Endothelial cell of umbilical vein (primary cell): Measurements from ENCODE around the gene LARP6. TPM values are rescaled to one million over a fixed set of nuclear protein-coding genes. Genes with fewer than 3 reads are reported as not detected.

Source experiments
- BruUV-seq: library from RNA; stranded (reverse); fragments of 400-500 nt; replicated peaks from 2 replicates; lab custom pipeline; 2021; lab: Mats Ljungman, UMichigan
- CTCF ChIA-PET: fragments of 300-600, 350-600 bp; sonication (Branson Sonifier 250); formaldehyde crosslinking; loops from one replicate; lab custom pipeline; 2021; ENCODE audit warnings: antibody characterized with exemption, inconsistent platforms; lab: Charles Lee
- POLR2A ChIA-PET: fragments of 300-600, 350-600 bp; sonication (Branson Sonifier 250); formaldehyde crosslinking; loops from one replicate; lab custom pipeline; 2021; ENCODE audit warnings: antibody characterized with exemption, inconsistent platforms; lab: Charles Lee
- DNase-seq: peaks from one replicate; pipeline ENCODE4 v3.0.0-alpha.2; 2011; ENCODE audit warnings: low read depth, low spot score
- FAIRE-seq: peaks from 2 replicates; lab custom pipeline; 2011; peaks lifted over from hg19 to GRCh38; lab: Jason Lieb, UNC
- H2AFZ ChIP-seq: 2 replicates; pipeline ENCODE4 v1.6.0; 2012; ENCODE audit warnings: low read depth, low read length, control low read depth, inconsistent platforms
- H3K27ac ChIP-seq: 2 replicates; pipeline ENCODE4 v1.5.1; 2011; ENCODE audit warnings: low read depth, mild to moderate bottlenecking, control low read depth, low read length, moderate library complexity; ENCODE audit not compliant: insufficient read depth
- H3K27me3 ChIP-seq, 2 experiments: 2 replicates each; pipeline versions ENCODE4 v1.6.0 to v1.6.1; 2011; ENCODE audit warnings: low read length in 2 of 2, mixed read lengths in 1 of 2; ENCODE audit not compliant: control insufficient read depth in 2 of 2, insufficient read depth in 2 of 2
- H3K36me3 ChIP-seq, 2 experiments: 2 replicates in 1 of 2; 3 replicates in 1 of 2; pipeline ENCODE4 v1.5.1; 2011; ENCODE audit warnings: low read length in 2 of 2, mild to moderate bottlenecking in 1 of 2, moderate library complexity in 1 of 2; ENCODE audit not compliant: control insufficient read depth in 2 of 2, insufficient read depth in 2 of 2; ENCODE audit errors: extremely low read depth in 1 of 2
- H3K4me1 ChIP-seq: 3 replicates; pipeline ENCODE4 v1.5.1; 2011; ENCODE audit warnings: mild to moderate bottlenecking, low read length; ENCODE audit not compliant: control insufficient read depth, insufficient read depth; ENCODE audit errors: extremely low read depth
- H3K4me2 ChIP-seq: 2 replicates; pipeline ENCODE4 v1.6.1; 2011; ENCODE audit warnings: low read length, control low read depth, mixed read lengths; ENCODE audit not compliant: insufficient read depth
- H3K4me3 ChIP-seq, 3 experiments: fragments of 200-600 bp in 1 of 3; sonication (generic), shearing (Covaris generic) in 1 of 3; replicated peaks in 1 of 3; 2 replicates each; pipeline ENCODE4 v1.5.1; 2011 to 2016; ENCODE audit warnings: control low read depth in 3 of 3, low read length in 3 of 3, mild to moderate bottlenecking in 2 of 3, inconsistent platforms in 1 of 3, low read depth in 1 of 3, moderate library complexity in 1 of 3; ENCODE audit not compliant: insufficient read depth in 1 of 3
- H3K79me2 ChIP-seq: 2 replicates; pipeline ENCODE4 v1.6.0; 2012; ENCODE audit warnings: low read length, inconsistent platforms; ENCODE audit not compliant: control insufficient read depth, insufficient read depth
- H3K9ac ChIP-seq: replicated peaks from 2 replicates; pipeline ENCODE3; 2011; ENCODE audit warnings: low read length, control low read depth; ENCODE audit not compliant: insufficient read depth; ENCODE audit errors: extremely low read depth
- H3K9me1 ChIP-seq: replicated peaks from 3 replicates; pipeline ENCODE4 v1.6.0; 2011; ENCODE audit warnings: mild to moderate bottlenecking, low read length; ENCODE audit not compliant: control insufficient read depth, insufficient read depth; ENCODE audit errors: extremely low read depth
- H3K9me3 ChIP-seq: replicated peaks from 2 replicates; pipeline ENCODE4 v1.5.1; 2012; ENCODE audit warnings: low read length, inconsistent platforms; ENCODE audit not compliant: control insufficient read depth, insufficient read depth
- H4K20me1 ChIP-seq: replicated peaks from 2 replicates; pipeline ENCODE3; 2011; ENCODE audit warnings: mild to moderate bottlenecking, low read length; ENCODE audit not compliant: control insufficient read depth, insufficient read depth; ENCODE audit errors: extremely low read depth
- CTCF ChIP-seq, 2 donors: IDR thresholded peaks; 1 replicate in 1 of 2; 2 replicates in 1 of 2; pipeline ENCODE4 v1.5.1; 2011; ENCODE audit warnings: low read length in 2 of 2, mild to moderate bottlenecking in 2 of 2, moderate library complexity in 2 of 2, control low read depth in 1 of 2, inconsistent platforms in 1 of 2, low read depth in 1 of 2; ENCODE audit not compliant: insufficient read depth in 1 of 2; ENCODE audit errors: extremely low read depth in 1 of 2
- EZH2 ChIP-seq: IDR thresholded peaks from 2 replicates; pipeline ENCODE4 v1.6.1; 2012; ENCODE audit warnings: borderline replicate concordance, low read depth, mild to moderate bottlenecking, moderate library complexity, low read length, inconsistent platforms; ENCODE audit not compliant: severe bottlenecking
- FOS ChIP-seq: IDR thresholded peaks from 2 replicates; pipeline ENCODE4 v1.6.1; 2011; ENCODE audit warnings: mild to moderate bottlenecking, low read length, moderate library complexity, borderline replicate concordance; ENCODE audit not compliant: insufficient read depth
- GATA2 ChIP-seq: IDR thresholded peaks from 2 replicates; pipeline ENCODE4 v1.7.0; 2011; ENCODE audit warnings: low read depth, mild to moderate bottlenecking, moderate library complexity, mixed read lengths, low read length; ENCODE audit not compliant: insufficient read length, insufficient read depth
- JUN ChIP-seq: IDR thresholded peaks from 2 replicates; pipeline ENCODE4 v1.6.1; 2011; ENCODE audit warnings: borderline replicate concordance, low read depth; ENCODE audit not compliant: insufficient read length, insufficient read depth
- MAX ChIP-seq: IDR thresholded peaks from 2 replicates; pipeline ENCODE4 v1.6.1; 2011; ENCODE audit not compliant: insufficient read depth, insufficient read length
- MYC ChIP-seq: IDR thresholded peaks from one replicate; pipeline ENCODE4 v1.6.1; 2011; ENCODE audit warnings: mild to moderate bottlenecking, low read depth, low read length
- POLR2A ChIP-seq: IDR thresholded peaks from 2 replicates; pipeline ENCODE4 v1.6.1; 2012; ENCODE audit warnings: low read depth, mild to moderate bottlenecking, control low read depth, low read length
- POLR2AphosphoS5 ChIP-seq: IDR thresholded peaks from 2 replicates; pipeline ENCODE4 v1.6.1; 2012; ENCODE audit warnings: low read depth, mild to moderate bottlenecking, control low read depth, low read length, moderate library complexity; ENCODE audit not compliant: insufficient read depth
- dilution Hi-C: fragments of 300-500 bp; cut with MboI; formaldehyde crosslinking; loops from one replicate; pipeline ENCODE4 v1.15.0; 2019; ENCODE audit warnings: low sequenced_read_pairs; ENCODE audit not compliant: extremely low pct_ligation_motif_present
- intact Hi-C: fragments of 100-400 bp; cut with micrococcal nuclease; formaldehyde crosslinking; loops from one replicate; pipeline ENCODE4 v1.10.0; 2022
- polyA plus RNA-seq, 4 experiments: library from polyadenylated mRNA; depleted of rRNA in 3 of 4; stranded (reverse) in 3 of 4; unstranded in 1 of 4; fragments of >200 nt; gene quantifications; 2 replicates each; pipeline versions ENCODE4 v1.2.1 to v1.2.3, GENCODE V29; 2011 to 2012; ENCODE audit warnings: missing spikeins in 1 of 4
- total RNA-seq: library from RNA; stranded (reverse); gene quantifications from 2 replicates; pipeline ENCODE4 v1.2.3, GENCODE V29; 2021

LARP6 gene
- total and polyA plus RNA-seq, 2 donors (not counting 3 experiments of a cell fraction or from before 2014, with no cell fraction given), result 16.9 to 56.2 TPM

DNA sequence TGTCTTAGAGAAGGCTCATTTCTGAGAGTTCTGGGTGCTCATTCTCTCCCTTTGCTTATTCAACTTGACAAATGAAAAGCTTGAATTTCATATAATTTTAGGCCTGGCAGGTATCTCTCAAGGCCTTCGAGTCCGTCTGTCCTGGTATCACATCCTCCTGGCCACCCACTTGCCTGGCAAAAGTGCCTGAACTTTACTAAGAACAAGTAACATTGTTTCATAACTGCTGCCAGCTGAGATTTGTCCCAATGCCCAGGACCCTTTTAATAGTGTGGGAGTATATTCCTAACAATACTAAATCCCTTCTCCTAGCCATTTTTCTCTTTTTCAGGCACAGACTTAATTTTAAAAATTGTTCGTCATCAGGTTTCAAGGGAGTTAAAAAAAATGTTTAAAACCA lies 18.1 kb downstream of the LARP6 start:
- no peak overlapping the region for H3K4me3 ChIP-seq
- H3K4me2 ChIP-seq, result no peak overlapping the region
- no peak for FAIRE-seq
- TF ChIP-seq CTCF (IDR thresholded peaks at IDR 0.05; ENCODE audit: extremely low read depth in 1 of 2, insufficient read depth in 1 of 2, low read depth in 1 of 2, low read length in 2 of 2) (no peak), POLR2A (no peak), EZH2 (no peak), MYC (no peak), JUN (no peak), GATA2 (no peak), POLR2AphosphoS5 (no peak), MAX (no peak), FOS (no peak)
- no peaks in the 10 kb centered on the region for H3K79me2 ChIP-seq
- H3K27ac ChIP-seq, result no peak overlapping the region
- intact Hi-C loops, result no loop called here
- POLR2A ChIA-PET, result no interaction called here
- no peaks in the 10 kb centered on the region for H3K9me1 ChIP-seq
- H2AFZ ChIP-seq, result no peak overlapping the region
- no peak overlapping the region for H3K9ac ChIP-seq
- BruUV-seq, result no TSS peak
- peaks cover 0 to 18% of the 10 kb centered on the region in 2 experiments for H3K36me3 ChIP-seq
- H3K27me3 ChIP-seq, result no peaks in the 10 kb centered on the region
- dilution Hi-C loops, result no loop called here
- no peak for DNase-seq
- no peaks in the 10 kb centered on the region for H4K20me1 ChIP-seq
- CTCF ChIA-PET, result interaction anchor here (0.9 to 3.6 kb wide), 5 partner anchors 10 to 39 kb away, joined by 3 to 30 read pairs (median 4); no protein-coding TSS in a partner anchor
- H3K9me3 ChIP-seq, result no peaks in the 10 kb centered on the region
- peaks cover 14% of the 10 kb centered on the region for H3K4me1 ChIP-seq
